WTC11 (cell line): ENCODE results near the gene PTPRF. TPM values are rescaled to one million over a fixed set of nuclear protein-coding genes. Genes with fewer than 3 reads are reported as not detected.

Source experiments
- ATAC-seq: fragments of 200-7000 bp; cut with Tn5 transposase; 2 replicates; pipeline ENCODE4 v1.10.0; 2021; ENCODE audit warnings: mild to moderate bottlenecking, moderate library complexity
- CTCF ChIA-PET: fragments of 300-600 bp; sonication (Branson Sonifier 250); formaldehyde crosslinking; loops from one replicate; lab custom pipeline; 2021; ENCODE audit warnings: antibody characterized with exemption; lab: Charles Lee
- POLR2A ChIA-PET: fragments of 350-600 bp; sonication (Branson Sonifier 250); formaldehyde crosslinking; loops from one replicate; lab custom pipeline; 2021; ENCODE audit warnings: antibody characterized with exemption; lab: Charles Lee
- DNase-seq: peaks from one replicate; pipeline ENCODE4 v3.0.0; 2021; ENCODE audit warnings: low spot score
- H3K27ac Mint-ChIP-seq: 2 replicates; pipeline ENCODE4 v1.8.0; 2021; ENCODE audit warnings: mixed read lengths
- H3K27me3 Mint-ChIP-seq: 2 replicates; pipeline ENCODE4 v1.8.0; 2021; ENCODE audit warnings: low read depth, mild to moderate bottlenecking, moderate library complexity, mixed read lengths
- H3K36me3 Mint-ChIP-seq: 2 replicates; pipeline ENCODE4 v1.8.0; 2021; ENCODE audit warnings: mixed read lengths
- H3K4me1 Mint-ChIP-seq: 2 replicates; pipeline ENCODE4 v1.8.0; 2022; ENCODE audit warnings: mixed read lengths
- H3K4me3 Mint-ChIP-seq: 2 replicates; pipeline ENCODE4 v1.8.0; 2021; ENCODE audit warnings: mild to moderate bottlenecking, moderate library complexity, mixed read lengths
- H3K9me3 Mint-ChIP-seq: 2 replicates; pipeline ENCODE4 v1.8.0; 2021; ENCODE audit warnings: mixed read lengths
- FOXK1 ChIP-seq: sonication (generic); formaldehyde crosslinking; IDR thresholded peaks from 2 replicates; pipeline ENCODE4 v1.8.0; 2022; ENCODE audit warnings: mild to moderate bottlenecking, moderate library complexity, missing genetic modification reagents
- JAZF1 ChIP-seq: fragments of 250-450 bp; sonication (Bioruptor Pico); IDR thresholded peaks from 2 replicates; pipeline ENCODE4 v1.9.0; 2021; ENCODE audit warnings: moderate library complexity, mild to moderate bottlenecking, inconsistent platforms
- MAX ChIP-seq: sonication (generic); formaldehyde crosslinking; IDR thresholded peaks from 2 replicates; pipeline ENCODE4 v1.8.0; 2022; ENCODE audit warnings: mild to moderate bottlenecking, missing genetic modification reagents
- NFYB ChIP-seq: sonication (generic); formaldehyde crosslinking; conservative IDR thresholded peaks from 2 replicates; pipeline ENCODE4 v1.8.0; 2022; ENCODE audit warnings: low read depth, missing genetic modification reagents
- NR3C1 ChIP-seq: sonication (generic); formaldehyde crosslinking; conservative IDR thresholded peaks from 2 replicates; pipeline ENCODE4 v1.8.1; 2023; ENCODE audit warnings: low read depth, mild to moderate bottlenecking, missing genetic modification reagents
- RELA ChIP-seq: sonication (generic); formaldehyde crosslinking; IDR thresholded peaks from 2 replicates; pipeline ENCODE4 v1.8.1; 2022; ENCODE audit warnings: missing genetic modification reagents, mild to moderate bottlenecking, borderline replicate concordance
- SMAD4 ChIP-seq: sonication (generic); formaldehyde crosslinking; IDR thresholded peaks from 2 replicates; pipeline ENCODE4 v1.8.0; 2022; ENCODE audit warnings: mild to moderate bottlenecking, missing genetic modification reagents
- TCF7 ChIP-seq: sonication (generic); formaldehyde crosslinking; IDR thresholded peaks from 2 replicates; pipeline ENCODE4 v1.8.0; 2022; ENCODE audit warnings: mild to moderate bottlenecking, low read depth, missing genetic modification reagents, moderate library complexity
- ZNF121 ChIP-seq: sonication (generic); formaldehyde crosslinking; IDR thresholded peaks from 2 replicates; pipeline ENCODE4 v1.8.0; 2023; ENCODE audit warnings: missing genetic modification reagents
- ZNF263 ChIP-seq: sonication (generic); formaldehyde crosslinking; IDR thresholded peaks from 2 replicates; pipeline ENCODE4 v1.8.1; 2022; ENCODE audit warnings: low read depth, mild to moderate bottlenecking, moderate library complexity, missing genetic modification reagents
- ZNF281 ChIP-seq: sonication (generic); formaldehyde crosslinking; IDR thresholded peaks from 2 replicates; pipeline ENCODE4 v1.8.0; 2023; ENCODE audit warnings: mild to moderate bottlenecking, missing genetic modification reagents
- total RNA-seq: library from RNA; stranded (reverse); gene quantifications from 3 replicates; pipeline ENCODE4 v1.2.3, GENCODE V29; 2021
- TF ChIP-seq, protein P1 (sequence below): fragments of 250-450 bp; sonication (Bioruptor Pico); IDR thresholded peaks from 2 replicates; pipeline ENCODE4 v1.8.0; 2021; ENCODE audit warnings: mild to moderate bottlenecking
- TF ChIP-seq, protein P2 (sequence below): sonication (generic); formaldehyde crosslinking; IDR thresholded peaks from 2 replicates; pipeline ENCODE4 v1.8.0; 2022; ENCODE audit warnings: missing genetic modification reagents
- TF ChIP-seq, protein P3 (sequence below): sonication (generic); formaldehyde crosslinking; IDR thresholded peaks from 2 replicates; pipeline ENCODE4 v1.8.1; 2023; ENCODE audit warnings: mild to moderate bottlenecking, missing genetic modification reagents
- TF ChIP-seq, protein P4 (sequence below): sonication (generic); formaldehyde crosslinking; IDR thresholded peaks from 2 replicates; pipeline ENCODE4 v1.8.1; 2022; ENCODE audit warnings: mild to moderate bottlenecking, moderate library complexity, missing genetic modification reagents
- TF ChIP-seq, protein P5 (sequence below): fragments of 250-450 bp; sonication (Bioruptor Pico); IDR thresholded peaks from 2 replicates; pipeline ENCODE4 v1.9.0; 2021; ENCODE audit warnings: mild to moderate bottlenecking

The PTPRF gene
- total RNA-seq, 1 experiment from 2014 or later: 248 TPM

DNA sequence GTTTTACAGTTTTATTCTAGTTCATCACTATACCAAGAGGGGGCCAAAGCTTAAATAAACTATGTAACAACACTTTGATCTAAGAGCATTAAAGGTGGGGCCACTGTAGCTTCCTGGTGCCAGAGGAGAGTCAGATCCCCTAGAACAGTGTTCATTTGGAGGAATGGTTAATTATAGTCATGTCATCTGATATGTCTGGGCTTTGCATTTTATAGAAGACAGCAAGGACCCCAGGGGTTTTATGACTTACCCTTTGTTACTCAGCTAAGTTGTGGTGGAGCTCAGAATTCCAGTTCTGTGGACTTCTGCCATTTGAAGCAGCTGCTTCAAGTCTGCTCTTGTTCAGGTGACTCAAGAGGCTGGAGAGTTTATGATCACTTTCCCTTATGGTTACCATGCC is 135.9 kb downstream of the PTPRF start (continued):
- no peak for TF ChIP-seq ZNF121 (CRISPR knock-in tag)
- no peak for TF ChIP-seq ZNF263 (CRISPR knock-in tag)
- TF ChIP-seq, protein P1, sequence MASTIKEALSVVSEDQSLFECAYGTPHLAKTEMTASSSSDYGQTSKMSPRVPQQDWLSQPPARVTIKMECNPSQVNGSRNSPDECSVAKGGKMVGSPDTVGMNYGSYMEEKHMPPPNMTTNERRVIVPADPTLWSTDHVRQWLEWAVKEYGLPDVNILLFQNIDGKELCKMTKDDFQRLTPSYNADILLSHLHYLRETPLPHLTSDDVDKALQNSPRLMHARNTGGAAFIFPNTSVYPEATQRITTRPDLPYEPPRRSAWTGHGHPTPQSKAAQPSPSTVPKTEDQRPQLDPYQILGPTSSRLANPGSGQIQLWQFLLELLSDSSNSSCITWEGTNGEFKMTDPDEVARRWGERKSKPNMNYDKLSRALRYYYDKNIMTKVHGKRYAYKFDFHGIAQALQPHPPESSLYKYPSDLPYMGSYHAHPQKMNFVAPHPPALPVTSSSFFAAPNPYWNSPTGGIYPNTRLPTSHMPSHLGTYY (CRISPR knock-in tag): no peak
- TF ChIP-seq NFYB (CRISPR knock-in tag): no peak
- no peak for TF ChIP-seq TCF7 (CRISPR knock-in tag)
- no peak for TF ChIP-seq SMAD4 (CRISPR knock-in tag)
- no peak for TF ChIP-seq NR3C1 (CRISPR knock-in tag)
- TF ChIP-seq, protein P2, sequence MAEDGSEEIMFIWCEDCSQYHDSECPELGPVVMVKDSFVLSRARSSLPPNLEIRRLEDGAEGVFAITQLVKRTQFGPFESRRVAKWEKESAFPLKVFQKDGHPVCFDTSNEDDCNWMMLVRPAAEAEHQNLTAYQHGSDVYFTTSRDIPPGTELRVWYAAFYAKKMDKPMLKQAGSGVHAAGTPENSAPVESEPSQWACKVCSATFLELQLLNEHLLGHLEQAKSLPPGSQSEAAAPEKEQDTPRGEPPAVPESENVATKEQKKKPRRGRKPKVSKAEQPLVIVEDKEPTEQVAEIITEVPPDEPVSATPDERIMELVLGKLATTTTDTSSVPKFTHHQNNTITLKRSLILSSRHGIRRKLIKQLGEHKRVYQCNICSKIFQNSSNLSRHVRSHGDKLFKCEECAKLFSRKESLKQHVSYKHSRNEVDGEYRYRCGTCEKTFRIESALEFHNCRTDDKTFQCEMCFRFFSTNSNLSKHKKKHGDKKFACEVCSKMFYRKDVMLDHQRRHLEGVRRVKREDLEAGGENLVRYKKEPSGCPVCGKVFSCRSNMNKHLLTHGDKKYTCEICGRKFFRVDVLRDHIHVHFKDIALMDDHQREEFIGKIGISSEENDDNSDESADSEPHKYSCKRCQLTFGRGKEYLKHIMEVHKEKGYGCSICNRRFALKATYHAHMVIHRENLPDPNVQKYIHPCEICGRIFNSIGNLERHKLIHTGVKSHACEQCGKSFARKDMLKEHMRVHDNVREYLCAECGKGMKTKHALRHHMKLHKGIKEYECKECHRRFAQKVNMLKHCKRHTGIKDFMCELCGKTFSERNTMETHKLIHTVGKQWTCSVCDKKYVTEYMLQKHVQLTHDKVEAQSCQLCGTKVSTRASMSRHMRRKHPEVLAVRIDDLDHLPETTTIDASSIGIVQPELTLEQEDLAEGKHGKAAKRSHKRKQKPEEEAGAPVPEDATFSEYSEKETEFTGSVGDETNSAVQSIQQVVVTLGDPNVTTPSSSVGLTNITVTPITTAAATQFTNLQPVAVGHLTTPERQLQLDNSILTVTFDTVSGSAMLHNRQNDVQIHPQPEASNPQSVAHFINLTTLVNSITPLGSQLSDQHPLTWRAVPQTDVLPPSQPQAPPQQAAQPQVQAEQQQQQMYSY (CRISPR knock-in tag): no peak
- TF ChIP-seq, protein P3, sequence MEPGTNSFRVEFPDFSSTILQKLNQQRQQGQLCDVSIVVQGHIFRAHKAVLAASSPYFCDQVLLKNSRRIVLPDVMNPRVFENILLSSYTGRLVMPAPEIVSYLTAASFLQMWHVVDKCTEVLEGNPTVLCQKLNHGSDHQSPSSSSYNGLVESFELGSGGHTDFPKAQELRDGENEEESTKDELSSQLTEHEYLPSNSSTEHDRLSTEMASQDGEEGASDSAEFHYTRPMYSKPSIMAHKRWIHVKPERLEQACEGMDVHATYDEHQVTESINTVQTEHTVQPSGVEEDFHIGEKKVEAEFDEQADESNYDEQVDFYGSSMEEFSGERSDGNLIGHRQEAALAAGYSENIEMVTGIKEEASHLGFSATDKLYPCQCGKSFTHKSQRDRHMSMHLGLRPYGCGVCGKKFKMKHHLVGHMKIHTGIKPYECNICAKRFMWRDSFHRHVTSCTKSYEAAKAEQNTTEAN (CRISPR knock-in tag): no peak

GRCh38 chr1:43668956-43669355 is 138.3 kb downstream of the PTPRF start:
- TF ChIP-seq FOXK1 (CRISPR knock-in tag) (no peak), RELA (CRISPR knock-in tag) (no peak)
- no peaks in the 10 kb centered on the region for H3K27me3 Mint-ChIP-seq
- DNase-seq (no peak), ATAC-seq (no peak)
- H3K27ac Mint-ChIP-seq: no peak overlapping the region; the same call in 1 of the 2 replicates
- H3K9me3 Mint-ChIP-seq: no peaks in the 10 kb centered on the region
- ChIA-PET CTCF (interaction anchor here (1.9 kb wide), 1 partner anchor 16 kb away, joined by 8 read pairs; no protein-coding TSS in a partner anchor), POLR2A (no interaction called here)
- H3K4me1 Mint-ChIP-seq: no peaks in the 10 kb centered on the region
- no peak overlapping the region for H3K4me3 Mint-ChIP-seq
- H3K36me3 Mint-ChIP-seq: peaks cover 91% of the 10 kb centered on the region

- no peak overlapping the region for H3K27ac Mint-ChIP-seq
- no peaks in the 10 kb centered on the region for H3K9me3 Mint-ChIP-seq
- ChIA-PET CTCF (interaction anchor here (1.1 to 1.9 kb wide), 2 partner anchors 17 to 265 kb away, joined by 5 to 8 read pairs; no protein-coding TSS in a partner anchor), POLR2A (no interaction called here)
- no peak for DNase-seq
- H3K4me3 Mint-ChIP-seq: no peak overlapping the region
- H3K4me1 Mint-ChIP-seq: no peaks in the 10 kb centered on the region
- no peak for ATAC-seq
- TF ChIP-seq MAX (CRISPR knock-in tag): no peak
- no peak for TF ChIP-seq JAZF1 (CRISPR knock-in tag)
- no peak for TF ChIP-seq ZNF281
- TF ChIP-seq, protein P4, sequence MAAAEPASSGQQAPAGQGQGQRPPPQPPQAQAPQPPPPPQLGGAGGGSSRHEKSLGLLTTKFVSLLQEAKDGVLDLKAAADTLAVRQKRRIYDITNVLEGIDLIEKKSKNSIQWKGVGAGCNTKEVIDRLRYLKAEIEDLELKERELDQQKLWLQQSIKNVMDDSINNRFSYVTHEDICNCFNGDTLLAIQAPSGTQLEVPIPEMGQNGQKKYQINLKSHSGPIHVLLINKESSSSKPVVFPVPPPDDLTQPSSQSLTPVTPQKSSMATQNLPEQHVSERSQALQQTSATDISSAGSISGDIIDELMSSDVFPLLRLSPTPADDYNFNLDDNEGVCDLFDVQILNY: no peak
- TF ChIP-seq, protein P5, sequence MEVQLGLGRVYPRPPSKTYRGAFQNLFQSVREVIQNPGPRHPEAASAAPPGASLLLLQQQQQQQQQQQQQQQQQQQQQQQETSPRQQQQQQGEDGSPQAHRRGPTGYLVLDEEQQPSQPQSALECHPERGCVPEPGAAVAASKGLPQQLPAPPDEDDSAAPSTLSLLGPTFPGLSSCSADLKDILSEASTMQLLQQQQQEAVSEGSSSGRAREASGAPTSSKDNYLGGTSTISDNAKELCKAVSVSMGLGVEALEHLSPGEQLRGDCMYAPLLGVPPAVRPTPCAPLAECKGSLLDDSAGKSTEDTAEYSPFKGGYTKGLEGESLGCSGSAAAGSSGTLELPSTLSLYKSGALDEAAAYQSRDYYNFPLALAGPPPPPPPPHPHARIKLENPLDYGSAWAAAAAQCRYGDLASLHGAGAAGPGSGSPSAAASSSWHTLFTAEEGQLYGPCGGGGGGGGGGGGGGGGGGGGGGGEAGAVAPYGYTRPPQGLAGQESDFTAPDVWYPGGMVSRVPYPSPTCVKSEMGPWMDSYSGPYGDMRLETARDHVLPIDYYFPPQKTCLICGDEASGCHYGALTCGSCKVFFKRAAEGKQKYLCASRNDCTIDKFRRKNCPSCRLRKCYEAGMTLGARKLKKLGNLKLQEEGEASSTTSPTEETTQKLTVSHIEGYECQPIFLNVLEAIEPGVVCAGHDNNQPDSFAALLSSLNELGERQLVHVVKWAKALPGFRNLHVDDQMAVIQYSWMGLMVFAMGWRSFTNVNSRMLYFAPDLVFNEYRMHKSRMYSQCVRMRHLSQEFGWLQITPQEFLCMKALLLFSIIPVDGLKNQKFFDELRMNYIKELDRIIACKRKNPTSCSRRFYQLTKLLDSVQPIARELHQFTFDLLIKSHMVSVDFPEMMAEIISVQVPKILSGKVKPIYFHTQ: no peak
- H3K27me3 Mint-ChIP-seq: no peaks in the 10 kb centered on the region
- H3K36me3 Mint-ChIP-seq: peaks cover 88% of the 10 kb centered on the region
These were observed 139.2 kb downstream of the PTPRF start for GRCh38 chr1:43669878-43670277.
